ENCODE results near the gene SRD5A1. TPM values are rescaled to one million over a fixed set of nuclear protein-coding genes. Genes with fewer than 3 reads are reported as not detected.

The SRD5A1 gene
- total RNA-seq, 1 experiment from 2014 or later: 19.5 TPM

- Histone ChIP-seq H3K27ac (ENCODE audit: low read length) (no peak overlapping the region), H3K4me2 (ENCODE audit: low read depth, low read length, poor library complexity, severe bottlenecking) (no peak overlapping the region), H4K20me1 (ENCODE audit: insufficient read depth, low read depth, low read length) (no peaks in the 10 kb centered on the region), H2AFZ (ENCODE audit: low read length) (no peak overlapping the region), H3K79me2 (ENCODE audit: low read length) (no peaks in the 10 kb centered on the region), H3K27me3 (ENCODE audit: low read length) (no peaks in the 10 kb centered on the region), H3K4me1 (ENCODE audit: low read length) (no peaks in the 10 kb centered on the region), H3K4me3 (ENCODE audit: low read length) (no peak overlapping the region), H3K9me2 (replicated peaks; ENCODE audit: insufficient read depth, low read length) (no peaks in the 10 kb centered on the region), H3K9me3 (ENCODE audit: low read length) (no peaks in the 10 kb centered on the region), H3K36me3 (ENCODE audit: insufficient read depth, low read length) (no peaks in the 10 kb centered on the region), H3K9ac (ENCODE audit: low read length) (no peak overlapping the region)
- DNase-seq: no peak
Observed at GRCh38 chr5:6700074-6700684, 66.9 kb downstream of the SRD5A1 start.

- Histone ChIP-seq H3K9ac (ENCODE audit: low read length) (no peak overlapping the region), H4K20me1 (ENCODE audit: insufficient read depth, low read depth, low read length) (no peaks in the 10 kb centered on the region), H3K27ac (ENCODE audit: low read length) (no peak overlapping the region), H2AFZ (ENCODE audit: low read length) (no peak overlapping the region), H3K4me1 (ENCODE audit: low read length) (no peaks in the 10 kb centered on the region), H3K79me2 (ENCODE audit: low read length) (no peaks in the 10 kb centered on the region), H3K36me3 (ENCODE audit: insufficient read depth, low read length) (no peaks in the 10 kb centered on the region), H3K4me2 (ENCODE audit: low read depth, low read length, poor library complexity, severe bottlenecking) (no peak overlapping the region), H3K9me2 (replicated peaks; ENCODE audit: insufficient read depth, low read length) (no peaks in the 10 kb centered on the region), H3K4me3 (ENCODE audit: low read length) (no peak overlapping the region), H3K27me3 (ENCODE audit: low read length) (no peaks in the 10 kb centered on the region), H3K9me3 (ENCODE audit: low read length) (no peaks in the 10 kb centered on the region)
- DNase-seq: no peak
Observed at GRCh38 chr5:6700685-6701355, 67.6 kb downstream of the SRD5A1 start.

DNA sequence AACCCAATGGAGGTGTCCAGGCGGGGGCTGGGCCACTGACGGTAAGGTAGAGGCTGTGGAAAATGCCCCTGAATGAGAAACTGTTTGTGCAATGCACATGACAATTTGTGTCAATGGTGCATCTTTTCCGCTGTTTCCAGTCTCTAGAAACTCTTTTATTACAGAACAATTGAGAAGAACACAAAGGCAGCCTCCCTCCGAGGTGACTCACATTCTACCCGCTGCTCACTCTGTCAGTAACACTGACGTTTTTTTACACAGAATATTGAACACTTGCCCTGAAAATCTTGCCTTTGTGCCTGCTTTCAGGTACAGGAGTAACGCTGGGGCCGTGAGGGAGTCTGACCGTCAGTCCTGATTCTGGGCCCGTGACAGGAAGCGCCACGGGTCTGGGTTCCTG is 68.3 kb downstream of the SRD5A1 start:
- Histone ChIP-seq H3K36me3 (ENCODE audit: insufficient read depth, low read length) (no peaks in the 10 kb centered on the region), H3K9ac (ENCODE audit: low read length) (no peak overlapping the region), H2AFZ (ENCODE audit: low read length) (no peak overlapping the region), H3K4me3 (ENCODE audit: low read length) (no peak overlapping the region), H3K9me2 (replicated peaks; ENCODE audit: insufficient read depth, low read length) (no peaks in the 10 kb centered on the region), H3K27ac (ENCODE audit: low read length) (no peak overlapping the region), H3K27me3 (ENCODE audit: low read length) (no peaks in the 10 kb centered on the region), H3K9me3 (ENCODE audit: low read length) (no peaks in the 10 kb centered on the region), H3K79me2 (ENCODE audit: low read length) (no peaks in the 10 kb centered on the region), H3K4me2 (ENCODE audit: low read depth, low read length, poor library complexity, severe bottlenecking) (no peak overlapping the region), H3K4me1 (ENCODE audit: low read length) (no peaks in the 10 kb centered on the region), H4K20me1 (ENCODE audit: insufficient read depth, low read depth, low read length) (no peaks in the 10 kb centered on the region)
- DNase-seq: no peak

DNA sequence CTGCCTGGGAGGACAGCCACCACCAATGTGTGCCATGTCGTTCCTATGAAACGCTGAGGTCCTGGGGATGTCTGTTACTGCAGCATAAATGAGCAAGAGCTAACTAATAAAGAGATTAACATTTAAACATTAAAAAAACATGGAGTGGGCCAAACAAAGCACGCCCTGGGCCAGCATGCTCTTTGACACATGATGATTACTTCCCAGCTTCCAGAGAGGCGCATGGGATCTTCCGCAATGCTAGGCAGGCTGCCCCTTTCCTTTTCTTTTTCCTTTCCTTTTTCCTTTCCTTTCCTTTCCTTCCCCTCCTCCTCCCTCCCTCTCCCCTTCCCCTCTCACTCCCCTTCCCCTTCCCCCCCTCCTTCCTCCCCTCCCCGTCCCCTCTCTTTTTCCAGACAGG is 69.4 kb downstream of the SRD5A1 start:
- DNase-seq: no peak
- no peak overlapping the region for H2AFZ ChIP-seq (ENCODE audit: low read length)
- H3K27me3 ChIP-seq (ENCODE audit: low read length): no peaks in the 10 kb centered on the region
- no peaks in the 10 kb centered on the region for H3K9me3 ChIP-seq (ENCODE audit: low read length)
- H3K4me1 ChIP-seq (ENCODE audit: low read length): no peaks in the 10 kb centered on the region
- H3K9me2 ChIP-seq (replicated peaks; ENCODE audit: insufficient read depth, low read length): no peaks in the 10 kb centered on the region
- H3K4me3 ChIP-seq (ENCODE audit: low read length): no peak overlapping the region
- no peak overlapping the region for H3K4me2 ChIP-seq (ENCODE audit: low read depth, low read length, poor library complexity, severe bottlenecking)
- no peaks in the 10 kb centered on the region for H3K79me2 ChIP-seq (ENCODE audit: low read length)
- H3K36me3 ChIP-seq (ENCODE audit: insufficient read depth, low read length): no peaks in the 10 kb centered on the region
- no peaks in the 10 kb centered on the region for H4K20me1 ChIP-seq (ENCODE audit: insufficient read depth, low read depth, low read length)
- no peak overlapping the region for H3K9ac ChIP-seq (ENCODE audit: low read length)
- H3K27ac ChIP-seq (ENCODE audit: low read length): no peak overlapping the region

- no peak overlapping the region for H3K4me3 ChIP-seq (ENCODE audit: low read length)
- H4K20me1 ChIP-seq (ENCODE audit: insufficient read depth, low read depth, low read length): no peaks in the 10 kb centered on the region
- no peaks in the 10 kb centered on the region for H3K9me3 ChIP-seq (ENCODE audit: low read length)
- H2AFZ ChIP-seq (ENCODE audit: low read length): no peak overlapping the region
- DNase-seq: no peak
- no peaks in the 10 kb centered on the region for H3K4me1 ChIP-seq (ENCODE audit: low read length)
- H3K4me2 ChIP-seq (ENCODE audit: low read depth, low read length, poor library complexity, severe bottlenecking): no peak overlapping the region
- H3K27me3 ChIP-seq (ENCODE audit: low read length): no peaks in the 10 kb centered on the region
- H3K27ac ChIP-seq (ENCODE audit: low read length): no peak overlapping the region
- H3K9ac ChIP-seq (ENCODE audit: low read length): no peak overlapping the region
- H3K9me2 ChIP-seq (replicated peaks; ENCODE audit: insufficient read depth, low read length): no peaks in the 10 kb centered on the region
- no peaks in the 10 kb centered on the region for H3K79me2 ChIP-seq (ENCODE audit: low read length)
- H3K36me3 ChIP-seq (ENCODE audit: insufficient read depth, low read length): no peaks in the 10 kb centered on the region
Observed at GRCh38 chr5:6703806-6704205, 70.6 kb downstream of the SRD5A1 start.

- H3K9me2 ChIP-seq (replicated peaks; ENCODE audit: insufficient read depth, low read length): no peaks in the 10 kb centered on the region
Observed at GRCh38 chr5:6704361-6704851, 71.2 kb downstream of the SRD5A1 start.

GRCh38 chr5:6705088-6705487 is 71.8 kb downstream of the SRD5A1 start:
- H3K9ac ChIP-seq (ENCODE audit: low read length): no peak overlapping the region
- no peak for DNase-seq
- H3K36me3 ChIP-seq (ENCODE audit: insufficient read depth, low read length): no peaks in the 10 kb centered on the region
- H3K9me2 ChIP-seq (replicated peaks; ENCODE audit: insufficient read depth, low read length): no peaks in the 10 kb centered on the region
- no peak overlapping the region for H3K4me2 ChIP-seq (ENCODE audit: low read depth, low read length, poor library complexity, severe bottlenecking)
- no peaks in the 10 kb centered on the region for H4K20me1 ChIP-seq (ENCODE audit: insufficient read depth, low read depth, low read length)
- H3K9me3 ChIP-seq (ENCODE audit: low read length): no peaks in the 10 kb centered on the region
- no peaks in the 10 kb centered on the region for H3K27me3 ChIP-seq (ENCODE audit: low read length)
- H3K79me2 ChIP-seq (ENCODE audit: low read length): no peaks in the 10 kb centered on the region
- H3K4me1 ChIP-seq (ENCODE audit: low read length): no peaks in the 10 kb centered on the region
- H3K27ac ChIP-seq (ENCODE audit: low read length): no peak overlapping the region
- no peak overlapping the region for H2AFZ ChIP-seq (ENCODE audit: low read length)
- no peak overlapping the region for H3K4me3 ChIP-seq (ENCODE audit: low read length)

More at GRCh38 chr5:6704361-6704851, 71.2 kb downstream of the SRD5A1 start:
- Histone ChIP-seq H3K4me1 (ENCODE audit: low read length) (no peaks in the 10 kb centered on the region), H3K9ac (ENCODE audit: low read length) (no peak overlapping the region), H3K9me3 (ENCODE audit: low read length) (no peaks in the 10 kb centered on the region), H3K4me3 (ENCODE audit: low read length) (no peak overlapping the region), H3K27ac (ENCODE audit: low read length) (no peak overlapping the region), H3K27me3 (ENCODE audit: low read length) (no peaks in the 10 kb centered on the region), H3K36me3 (ENCODE audit: insufficient read depth, low read length) (no peaks in the 10 kb centered on the region), H2AFZ (ENCODE audit: low read length) (no peak overlapping the region), H3K79me2 (ENCODE audit: low read length) (no peaks in the 10 kb centered on the region), H3K4me2 (ENCODE audit: low read depth, low read length, poor library complexity, severe bottlenecking) (no peak overlapping the region), H4K20me1 (ENCODE audit: insufficient read depth, low read depth, low read length) (no peaks in the 10 kb centered on the region)
- DNase-seq: no peak

DNA sequence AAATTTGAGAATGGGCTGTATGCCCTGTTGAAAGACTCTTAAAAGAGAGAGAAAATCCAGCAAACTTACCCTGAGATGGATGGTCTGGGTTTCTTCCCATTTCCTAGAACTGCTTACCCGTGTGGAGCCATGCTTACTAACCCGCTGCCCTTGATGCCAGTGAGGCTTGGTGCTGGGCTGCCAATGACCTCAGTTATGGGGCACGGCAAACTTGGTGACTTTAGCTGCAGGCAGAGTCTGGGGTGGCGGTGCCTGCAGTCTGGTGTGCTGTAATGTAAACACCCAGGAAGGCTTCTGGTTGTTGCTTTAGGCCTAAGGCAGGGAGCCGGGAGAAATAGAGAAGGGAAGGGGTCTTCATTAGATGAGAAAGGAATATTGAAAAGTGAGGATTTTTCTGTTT is 72.7 kb downstream of the SRD5A1 start:
- H3K36me3 ChIP-seq (ENCODE audit: insufficient read depth, low read length): no peaks in the 10 kb centered on the region
- no peaks in the 10 kb centered on the region for H3K9me2 ChIP-seq (replicated peaks; ENCODE audit: insufficient read depth, low read length)

More for the DNA sequence above, 72.7 kb downstream of the SRD5A1 start:
- Histone ChIP-seq H3K4me2 (ENCODE audit: low read depth, low read length, poor library complexity, severe bottlenecking) (no peak overlapping the region), H2AFZ (ENCODE audit: low read length) (no peak overlapping the region), H3K27ac (ENCODE audit: low read length) (no peak overlapping the region), H3K4me3 (ENCODE audit: low read length) (no peak overlapping the region), H3K27me3 (ENCODE audit: low read length) (no peaks in the 10 kb centered on the region), H3K9ac (ENCODE audit: low read length) (no peak overlapping the region), H3K4me1 (ENCODE audit: low read length) (no peaks in the 10 kb centered on the region), H3K79me2 (ENCODE audit: low read length) (no peaks in the 10 kb centered on the region), H4K20me1 (ENCODE audit: insufficient read depth, low read depth, low read length) (no peaks in the 10 kb centered on the region), H3K9me3 (ENCODE audit: low read length) (no peaks in the 10 kb centered on the region)
- DNase-seq: no peak
